ENCODE results near the gene KRTAP5-5. TPM values are rescaled to one million over a fixed set of nuclear protein-coding genes. Genes with fewer than 3 reads are reported as not detected.
"Not testable (repeated sequence)": the region's sequence is repeated elsewhere in the genome, so short reads cannot be mapped to it uniquely, and the experiment has no call there.

KRTAP5-5 gene
- total and polyA plus RNA-seq, 10 donors: not detected

- 91 to 96% (median 94%) methylated on average over 16 to 20 of the region's 20 CpGs for WGBS, 5 donors
- no peaks in the 10 kb centered on the region for H3K36me3 ChIP-seq
- no peaks in the 10 kb centered on the region for H3K9me3 ChIP-seq
- TF ChIP-seq POLR2A (IDR thresholded peaks at IDR 0.05) (no peak), CTCF (IDR thresholded peaks at IDR 0.05 in 8 of 11, conservative IDR thresholded peaks at IDR 0.05 in 3 of 11) (no peak), POLR2AphosphoS5 (IDR thresholded peaks at IDR 0.05) (no peak)
- H3K27ac ChIP-seq: no peak overlapping the region
- H3K4me3 ChIP-seq: no peak overlapping the region
- intact Hi-C loops (cut with DNase I; ENCODE audit: low total_unique reads): no loop called here
- peaks cover 0 to 14% (median 0%) of the 10 kb centered on the region in 6 donors for H3K4me1 ChIP-seq
- DNase-seq: peak; percentile 58
- H3K27me3 ChIP-seq (replicated peaks in 1 of 7): peaks cover 0 to 65% (median 22%) of the 10 kb centered on the region in 7 donors
These were observed 13.6 kb downstream of the KRTAP5-5 start for GRCh38 chr11:1643146-1643690.

- Histone ChIP-seq H3K9me3 (no peaks in the 10 kb centered on the region), H3K4me3 (no peak overlapping the region), H3K27ac (no peak overlapping the region), H3K4me1 (peaks cover 0 to 6% (median 0%) of the 10 kb centered on the region in 6 donors), H3K36me3 (no peaks in the 10 kb centered on the region), H3K27me3 (replicated peaks in 1 of 7) (peaks cover 0 to 49% (median 20%) of the 10 kb centered on the region in 7 donors)
- no peak for TF ChIP-seq POLR2A (IDR thresholded peaks at IDR 0.05)
- no peak for TF ChIP-seq POLR2AphosphoS5 (IDR thresholded peaks at IDR 0.05)
- TF ChIP-seq CTCF (IDR thresholded peaks at IDR 0.05 in 8 of 11, conservative IDR thresholded peaks at IDR 0.05 in 3 of 11): no peak
- DNase-seq: peak; percentile 50
- whole genome bisulfite sequencing, 5 donors: 70 to 88% (median 73%) methylated on average over 16 to 20 of the region's 20 CpGs
- intact Hi-C loops (cut with DNase I; ENCODE audit: low total_unique reads): no loop called here
These were observed 15.2 kb downstream of the KRTAP5-5 start for GRCh38 chr11:1644601-1645356.

- DNase-seq: peak; percentile 38
- no peaks in the 10 kb centered on the region for H3K9me3 ChIP-seq
- TF ChIP-seq POLR2A (IDR thresholded peaks at IDR 0.05): no peak
- intact Hi-C loops (cut with DNase I; ENCODE audit: low total_unique reads): no loop called here
- H3K27ac ChIP-seq: no peak overlapping the region
- H3K27me3 ChIP-seq (replicated peaks in 1 of 7): peaks cover 0 to 43% (median 14%) of the 10 kb centered on the region in 7 donors
- no peaks in the 10 kb centered on the region for H3K4me1 ChIP-seq
- 52 to 68% (median 52%) methylated on average over 8 to 12 of the region's 12 CpGs for WGBS, 5 donors
- no peaks in the 10 kb centered on the region for H3K36me3 ChIP-seq
- no peak overlapping the region for H3K4me3 ChIP-seq
These were observed 15.8 kb downstream of the KRTAP5-5 start for GRCh38 chr11:1645357-1645821.

DNA sequence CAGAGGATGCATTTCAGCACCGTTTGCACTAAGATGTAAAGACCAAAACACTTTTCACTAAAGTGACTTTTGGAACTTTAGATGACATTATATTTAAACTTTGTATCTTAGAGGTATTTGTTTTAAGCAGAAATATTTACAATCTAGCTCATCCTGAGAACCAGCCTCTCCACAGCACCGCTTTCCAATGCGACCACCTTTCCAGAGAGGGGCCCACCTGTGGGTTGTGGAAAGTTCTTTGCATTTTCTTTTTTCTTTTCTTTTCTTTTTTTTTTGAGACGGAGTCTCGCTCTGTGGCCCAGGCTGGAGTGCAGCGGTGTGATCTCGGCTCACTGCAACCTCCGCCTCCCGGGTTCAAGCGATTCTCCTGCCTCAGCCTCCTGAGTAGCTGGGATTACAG lies 17.0 kb downstream of the KRTAP5-5 start:
- H3K4me1 ChIP-seq; H3K36me3 ChIP-seq; intact Hi-C loops (cut with DNase I; ENCODE audit: low total_unique reads); H3K27ac ChIP-seq; H3K4me3 ChIP-seq; H3K9me3 ChIP-seq: not testable (repeated sequence)
- 88 to 95% (median 91%) methylated on average over 10 of the region's 10 CpGs for WGBS, 5 donors
- peaks cover 0 to 32% (median 5%) of the 10 kb centered on the region in 7 donors for H3K27me3 ChIP-seq (replicated peaks in 1 of 7)
- DNase-seq: peak; percentile 13
